ENCODE results near the gene PARG. TPM values are rescaled to one million over a fixed set of nuclear protein-coding genes. Genes with fewer than 3 reads are reported as not detected.
"Not testable (repeated sequence)": the region's sequence is repeated elsewhere in the genome, so short reads cannot be mapped to it uniquely, and the experiment has no call there.

Gene PARG
- total RNA-seq, 1 donor from 2014 or later, result 67.2 TPM

DNA sequence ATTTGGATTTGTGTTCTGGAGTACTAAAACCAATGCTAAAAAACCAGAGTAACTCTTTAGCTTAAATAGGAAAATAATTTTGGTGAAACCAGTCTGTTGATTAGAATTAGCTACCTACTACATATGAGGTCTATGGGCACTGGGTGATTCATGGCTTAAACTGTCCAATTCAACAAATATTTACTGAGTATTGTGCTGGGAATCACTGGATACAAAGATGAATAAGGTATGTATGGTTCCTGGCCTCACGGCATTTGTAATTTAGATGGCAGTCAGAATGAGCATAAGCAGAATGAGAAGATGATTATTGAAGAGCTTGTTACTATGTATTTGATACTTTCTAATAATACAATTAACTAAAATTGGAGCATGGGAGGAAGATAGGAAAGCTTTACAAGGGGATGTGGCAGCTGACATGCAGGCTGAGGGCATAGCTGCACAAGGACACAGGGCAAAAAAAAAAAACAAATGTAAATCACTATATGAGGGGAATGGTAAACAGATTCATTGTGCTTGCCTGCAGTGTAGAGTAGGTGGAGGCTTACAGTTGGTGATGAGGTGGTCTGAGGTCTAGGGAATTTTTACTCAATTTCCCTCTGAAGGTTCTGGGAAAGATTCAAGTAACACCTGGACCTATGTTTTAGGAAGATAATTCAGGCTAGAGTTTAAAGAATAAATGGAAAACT is 83.0 kb downstream of the PARG start:
- H3K9me3 ChIP-seq (ENCODE audit: low read depth); H3K36me3 Mint-ChIP-seq; H3K27me3 Mint-ChIP-seq (ENCODE audit: insufficient read depth, low read depth); H3K27ac ChIP-seq; H3K27me3 ChIP-seq; H4K20me1 ChIP-seq (ENCODE audit: low read depth); H2AFZ ChIP-seq (replicated peaks); H3K4me2 ChIP-seq; H3K36me3 ChIP-seq; H3K4me3 ChIP-seq; H3K79me2 ChIP-seq (ENCODE audit: low read depth); H3K9ac ChIP-seq; H3K4me3 Mint-ChIP-seq; H3F3A ChIP-seq (ENCODE audit: low read depth); H3K9me3 Mint-ChIP-seq; H3K4me1 ChIP-seq; H3K27ac Mint-ChIP-seq; DNase-seq (ENCODE audit: low spot score); H3K4me1 Mint-ChIP-seq: not testable (repeated sequence)

GRCh38 chr10:49849520-49849919 is 92.3 kb downstream of the PARG start:
- not testable (repeated sequence) for DNase-seq (ENCODE audit: low spot score); H3K27ac Mint-ChIP-seq; H2AFZ ChIP-seq (replicated peaks); H3K27me3 ChIP-seq; H3K9me3 Mint-ChIP-seq; H3K4me3 ChIP-seq; H3K79me2 ChIP-seq (ENCODE audit: low read depth); H3F3A ChIP-seq (ENCODE audit: low read depth); H3K4me3 Mint-ChIP-seq; H4K20me1 ChIP-seq (ENCODE audit: low read depth); H3K9me3 ChIP-seq (ENCODE audit: low read depth); H3K27ac ChIP-seq; H3K4me1 Mint-ChIP-seq; H3K36me3 ChIP-seq; H3K27me3 Mint-ChIP-seq (ENCODE audit: insufficient read depth, low read depth); H3K9ac ChIP-seq; H3K4me1 ChIP-seq; H3K36me3 Mint-ChIP-seq; H3K4me2 ChIP-seq

DNA sequence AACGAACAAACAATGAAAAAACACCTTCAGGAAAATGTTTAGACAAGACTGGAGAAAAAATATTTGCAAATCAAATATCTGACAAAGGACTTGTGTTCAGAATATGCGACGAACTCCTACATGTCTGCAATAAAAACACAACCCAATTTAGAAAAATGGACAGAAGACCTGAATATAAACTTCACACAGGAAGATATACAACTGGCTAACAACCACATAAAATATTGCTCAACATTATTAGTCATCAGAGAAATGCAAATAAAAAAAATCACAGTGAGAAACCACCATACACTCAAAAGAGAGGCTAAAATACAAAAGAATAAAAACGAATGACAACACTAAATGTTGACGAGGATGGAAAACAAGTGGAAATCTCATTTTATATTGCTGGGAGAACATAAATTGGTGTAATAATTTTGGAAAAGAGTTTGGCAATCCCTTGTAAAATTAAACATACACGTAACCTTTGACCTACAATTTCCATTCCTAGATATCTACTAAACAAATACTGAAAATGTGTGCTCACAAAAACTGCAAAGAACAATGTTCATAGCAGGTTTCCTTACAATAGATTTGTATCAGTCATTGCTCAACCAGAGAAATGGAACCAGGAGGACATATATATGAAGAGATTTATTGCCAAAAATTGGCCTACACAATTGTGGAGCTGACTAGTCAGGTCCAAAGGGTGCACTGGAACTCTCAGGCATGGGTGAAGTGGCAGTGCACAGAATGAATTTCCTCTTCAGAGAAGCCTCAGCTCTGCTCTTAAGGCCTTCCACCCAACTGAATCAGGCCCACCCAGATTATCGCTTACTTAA is 96.8 kb downstream of the PARG start:
- TF ChIP-seq EZH2phosphoT487 (IDR thresholded peaks at IDR 0.05) (no peak), EZH2 (IDR thresholded peaks at IDR 0.05) (no peak)
- TF ChIP-seq, protein P1, sequence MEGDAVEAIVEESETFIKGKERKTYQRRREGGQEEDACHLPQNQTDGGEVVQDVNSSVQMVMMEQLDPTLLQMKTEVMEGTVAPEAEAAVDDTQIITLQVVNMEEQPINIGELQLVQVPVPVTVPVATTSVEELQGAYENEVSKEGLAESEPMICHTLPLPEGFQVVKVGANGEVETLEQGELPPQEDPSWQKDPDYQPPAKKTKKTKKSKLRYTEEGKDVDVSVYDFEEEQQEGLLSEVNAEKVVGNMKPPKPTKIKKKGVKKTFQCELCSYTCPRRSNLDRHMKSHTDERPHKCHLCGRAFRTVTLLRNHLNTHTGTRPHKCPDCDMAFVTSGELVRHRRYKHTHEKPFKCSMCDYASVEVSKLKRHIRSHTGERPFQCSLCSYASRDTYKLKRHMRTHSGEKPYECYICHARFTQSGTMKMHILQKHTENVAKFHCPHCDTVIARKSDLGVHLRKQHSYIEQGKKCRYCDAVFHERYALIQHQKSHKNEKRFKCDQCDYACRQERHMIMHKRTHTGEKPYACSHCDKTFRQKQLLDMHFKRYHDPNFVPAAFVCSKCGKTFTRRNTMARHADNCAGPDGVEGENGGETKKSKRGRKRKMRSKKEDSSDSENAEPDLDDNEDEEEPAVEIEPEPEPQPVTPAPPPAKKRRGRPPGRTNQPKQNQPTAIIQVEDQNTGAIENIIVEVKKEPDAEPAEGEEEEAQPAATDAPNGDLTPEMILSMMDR (IDR thresholded peaks at IDR 0.05), result no peak
- H3K9ac ChIP-seq, result no peak overlapping the region
- no peak overlapping the region for H3K4me3 ChIP-seq
- H3K27ac ChIP-seq, result no peak overlapping the region
- peaks cover 6% of the 10 kb centered on the region for H3K36me3 ChIP-seq
- H3K4me3 Mint-ChIP-seq, result no peak overlapping the region
- H3K4me1 Mint-ChIP-seq, result no peaks in the 10 kb centered on the region
- H3F3A ChIP-seq (ENCODE audit: low read depth), result no peaks in the 10 kb centered on the region
- H4K20me1 ChIP-seq (ENCODE audit: low read depth), result no peaks in the 10 kb centered on the region
- peaks cover 3% of the 10 kb centered on the region for H3K9me3 Mint-ChIP-seq
- no peaks in the 10 kb centered on the region for H3K79me2 ChIP-seq (ENCODE audit: low read depth)
- no peaks in the 10 kb centered on the region for H3K9me3 ChIP-seq (ENCODE audit: low read depth)
- no peak overlapping the region for H3K4me2 ChIP-seq
- no peaks in the 10 kb centered on the region for H3K27me3 Mint-ChIP-seq (ENCODE audit: insufficient read depth, low read depth)
- no peaks in the 10 kb centered on the region for H3K27me3 ChIP-seq
- H3K27ac Mint-ChIP-seq, result no peak overlapping the region
- H3K36me3 Mint-ChIP-seq, result peaks cover 24% of the 10 kb centered on the region
- DNase-seq (ENCODE audit: low spot score), result no peak
- H2AFZ ChIP-seq (replicated peaks), result no peak overlapping the region
- H3K4me1 ChIP-seq, result no peaks in the 10 kb centered on the region

DNA sequence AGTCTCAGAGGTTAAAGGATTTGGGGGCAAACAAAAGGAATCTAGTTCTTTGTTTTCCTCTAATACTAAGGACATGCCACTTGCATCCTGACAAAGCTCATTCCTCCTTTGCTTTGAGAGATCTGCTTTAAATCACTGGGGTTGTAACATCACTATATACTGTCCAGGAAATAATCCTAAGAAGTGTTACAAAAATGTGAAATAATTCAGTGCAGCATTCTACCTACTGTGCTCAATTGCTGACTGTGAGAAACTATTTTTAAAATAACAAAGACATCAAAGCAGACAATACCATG is 99.5 kb downstream of the PARG start:
- H3K4me1 ChIP-seq; H3K27me3 ChIP-seq; H3K9ac ChIP-seq; H3K27me3 Mint-ChIP-seq (ENCODE audit: insufficient read depth, low read depth); H3K9me3 Mint-ChIP-seq; H4K20me1 ChIP-seq (ENCODE audit: low read depth); DNase-seq (ENCODE audit: low spot score); H2AFZ ChIP-seq (replicated peaks); H3K27ac Mint-ChIP-seq; H3K4me3 Mint-ChIP-seq; H3K79me2 ChIP-seq (ENCODE audit: low read depth); H3K4me2 ChIP-seq; H3K27ac ChIP-seq; H3F3A ChIP-seq (ENCODE audit: low read depth); H3K4me1 Mint-ChIP-seq; H3K4me3 ChIP-seq; H3K9me3 ChIP-seq (ENCODE audit: low read depth): not testable (repeated sequence)
- H3K36me3 Mint-ChIP-seq, result peaks cover 35% of the 10 kb centered on the region
- peaks cover 14% of the 10 kb centered on the region for H3K36me3 ChIP-seq

All from neural progenitor cell (in vitro differentiated cells).